ENCODE data around the gene SP2. TPM values are rescaled to one million over a fixed set of nuclear protein-coding genes. Genes with fewer than 3 reads are reported as not detected.

Gene SP2
- total and polyA plus RNA-seq, 2 of the 8 experiments (the other 6 are each of a cell fraction or from before 2014, with no cell fraction given), result 5.6 to 13.8 TPM

GRCh38 chr17:47961406-47961805 is 65.4 kb downstream of the SP2 start:
- FAIRE-seq, result no peak
- no peak overlapping the region for H2BK120ac ChIP-seq (replicated peaks; ENCODE audit: low read depth, low read length)
- no peak overlapping the region for H2AFZ ChIP-seq (ENCODE audit: low read length)
- H3K9ac ChIP-seq (replicated peaks in 1 of 4; ENCODE audit: extremely low read depth in 1 of 4, low read depth in 3 of 4, low read length in 3 of 4), result no peak overlapping the region
- H2BK20ac ChIP-seq (ENCODE audit: low read length), result no peak overlapping the region
- no peak overlapping the region for H2BK12ac ChIP-seq (ENCODE audit: low read depth, low read length)
- no peaks in the 10 kb centered on the region for H3K36me3 ChIP-seq (ENCODE audit: control insufficient read depth in 2 of 4, insufficient read depth in 4 of 4, low read length in 3 of 4)
- H4K5ac ChIP-seq (ENCODE audit: insufficient read length, low read depth, low read length), result no peak overlapping the region
- H3K4me1 ChIP-seq (replicated peaks in 1 of 4; ENCODE audit: control insufficient read depth in 3 of 4, insufficient read depth in 4 of 4, low read length in 3 of 4), result peaks cover 0 to 20% (median 15%) of the 10 kb centered on the region in 4 experiments; a peak in 6 of 7 replicates
- H3K23me2 ChIP-seq (ENCODE audit: low read depth, low read length), result no peaks in the 10 kb centered on the region; the same call in 1 of the 2 replicates
- no peak overlapping the region for H3K14ac ChIP-seq (ENCODE audit: insufficient read length)
- H4K91ac ChIP-seq (replicated peaks; ENCODE audit: insufficient read length, low read length), result no peak overlapping the region
- H3K79me2 ChIP-seq (ENCODE audit: control insufficient read depth in 1 of 2, insufficient read depth in 2 of 2, low read length in 2 of 2), result no peaks in the 10 kb centered on the region
- H2AK5ac ChIP-seq (ENCODE audit: low read depth, low read length), result no peak overlapping the region
- H3K9me3 ChIP-seq (ENCODE audit: insufficient read depth in 2 of 2, low read depth in 1 of 2, low read length in 1 of 2), result no peaks in the 10 kb centered on the region
- DNase-seq (ENCODE audit: low read depth in 1 of 2, low spot score in 2 of 2), result no peak
- H2BK15ac ChIP-seq (ENCODE audit: low read length), result no peak overlapping the region
- CTCF ChIA-PET (ENCODE audit: partially characterized antibody), result interaction anchor here (21.7 to 40.5 kb wide), 3 partner anchors 7 to 48 kb away, joined by 493 to 1010 read pairs (median 1010); partner anchors contain the start of genes CDK5RAP3, PNPO and PRR15L
- H3K23ac ChIP-seq (ENCODE audit: insufficient read length), result no peak overlapping the region
- H3K4ac ChIP-seq (replicated peaks; ENCODE audit: insufficient read length, low read depth, low read length), result no peak overlapping the region
- H3K27me3 ChIP-seq (replicated peaks in 1 of 4; ENCODE audit: control insufficient read depth in 3 of 4, extremely low read depth in 1 of 4, insufficient read depth in 3 of 4, low read length in 3 of 4), result no peaks in the 10 kb centered on the region
- no peak overlapping the region for H3K4me2 ChIP-seq (ENCODE audit: insufficient read depth in 1 of 2, low read depth in 2 of 2, low read length in 2 of 2)
- H2BK5ac ChIP-seq (ENCODE audit: low read depth, low read length), result no peak overlapping the region
- H4K8ac ChIP-seq (ENCODE audit: extremely low read depth, insufficient read depth, low read length), result no peak overlapping the region
- H3K18ac ChIP-seq (ENCODE audit: extremely low read depth, low read length), result no peak overlapping the region
- no peak overlapping the region for H3K4me3 ChIP-seq (ENCODE audit: extremely low read depth in 1 of 4, insufficient read depth in 2 of 4, low read depth in 3 of 4, low read length in 4 of 4)
- H3K27ac ChIP-seq (ENCODE audit: low read depth, low read length), result no peak overlapping the region
- no peaks in the 10 kb centered on the region for H4K20me1 ChIP-seq (replicated peaks in 1 of 2; ENCODE audit: control insufficient read depth in 1 of 2, insufficient read depth in 2 of 2, low read length in 2 of 2)
- H3K56ac ChIP-seq (replicated peaks; ENCODE audit: insufficient read length, low read depth, low read length), result no peak overlapping the region
- POLR2A ChIA-PET (ENCODE audit: partially characterized antibody), result interaction anchor here (1.1 to 1.2 kb wide), 2 partner anchors 10 to 11 kb away, joined by 3 to 4 read pairs; no protein-coding TSS in a partner anchor
- 88% methylated on average over 6 of the region's 6 CpGs; no CpG with 5 or more reads in 1 of the 2 experiments for WGBS, 2 experiments (ENCODE audit: extremely low coverage in 1 of 2, insufficient coverage in 1 of 2, insufficient read length in 1 of 2, insufficient replicate concordance in 2 of 2, low coverage in 1 of 2, low lambda C conversion rate in 2 of 2, missing lambda C conversion rate in 1 of 2)
- no peaks in the 10 kb centered on the region for H3K79me1 ChIP-seq (ENCODE audit: low read depth, low read length)
- TF ChIP-seq SP2 (IDR thresholded peaks at IDR 0.05; ENCODE audit: low read length), result no peak
- no peak for TF ChIP-seq ATF3 (IDR thresholded peaks at IDR 0.05; ENCODE audit: insufficient read depth, low read depth, low read length)
- TF ChIP-seq YY1 (IDR thresholded peaks at IDR 0.05; ENCODE audit: low read depth, low read length), result no peak
- TF ChIP-seq GTF2F1 (IDR thresholded peaks at IDR 0.05; ENCODE audit: borderline replicate concordance, low read depth, low read length), result no peak
- TF ChIP-seq BACH1 (IDR thresholded peaks at IDR 0.05; ENCODE audit: low read length), result no peak
- TF ChIP-seq POU5F1 (IDR thresholded peaks at IDR 0.05; ENCODE audit: low read depth, low read length), result no peak
- TF ChIP-seq CEBPB (IDR thresholded peaks at IDR 0.05; ENCODE audit: low read depth, low read length), result no peak
- TF ChIP-seq POLR2A (IDR thresholded peaks at IDR 0.05; ENCODE audit: control extremely low read depth in 1 of 2, low read depth in 2 of 2, low read length in 2 of 2), result no peak
- no peak for TF ChIP-seq KDM4A (IDR thresholded peaks at IDR 0.05; ENCODE audit: low read depth, low read length, severe bottlenecking)
- TF ChIP-seq ATF2 (IDR thresholded peaks at IDR 0.05; ENCODE audit: low read length), result no peak
- TF ChIP-seq CTBP2 (IDR thresholded peaks at IDR 0.05; ENCODE audit: borderline replicate concordance, insufficient read depth, insufficient read length, low read length), result no peak
- no peak for TF ChIP-seq FOSL1 (IDR thresholded peaks at IDR 0.05; ENCODE audit: insufficient read depth, low read depth, low read length)
- TF ChIP-seq POLR2AphosphoS5 (IDR thresholded peaks at IDR 0.05; ENCODE audit: low read depth, low read length), result no peak
